ENCODE data around the gene PPP2R2C. TPM values are rescaled to one million over a fixed set of nuclear protein-coding genes. Genes with fewer than 3 reads are reported as not detected.

PPP2R2C gene
- total and polyA plus RNA-seq, 4 experiments from 2014 or later = not detected

GRCh38 chr4:6290256-6290655 is 182.2 kb downstream of the PPP2R2C start:
- intact Hi-C loops (cut with micrococcal nuclease) = no loop called here
- Mint-ChIP-seq H3K36me3 (peaks cover 11% of the 10 kb centered on the region in 2 donors), H3K4me1 (no peaks in the 10 kb centered on the region), H3K9me3 (no peaks in the 10 kb centered on the region), H3K27me3 (no peaks in the 10 kb centered on the region), H3K4me3 (no peak overlapping the region), H3K27ac (no peak overlapping the region)
- Histone ChIP-seq H3K9me3 (ENCODE audit: control insufficient read depth in 1 of 2, low read length in 2 of 2) (no peaks in the 10 kb centered on the region), H3K36me3 (ENCODE audit: insufficient read depth, low read length) (no peaks in the 10 kb centered on the region), H3K27me3 (ENCODE audit: insufficient read depth, low read length) (no peaks in the 10 kb centered on the region), H3K27ac (ENCODE audit: low read depth, low read length) (no peak overlapping the region), H3K4me1 (ENCODE audit: insufficient read depth, low read length) (no peaks in the 10 kb centered on the region), H3K4me3 (ENCODE audit: low read length in 2 of 2) (no peak overlapping the region)
- ChIA-PET POLR2A (ENCODE audit: partially characterized antibody) (no interaction called here), CTCF (ENCODE audit: partially characterized antibody) (no interaction called here)
- no peak for DNase-seq

GRCh38 chr4:6288871-6289270 is 183.5 kb downstream of the PPP2R2C start:
- H3K4me1 ChIP-seq (ENCODE audit: insufficient read depth, low read length) = no peaks in the 10 kb centered on the region
- peak overlapping the region in 1 of 7 donors; percentile 30 for H3K27ac Mint-ChIP-seq
- intact Hi-C loops (cut with micrococcal nuclease) = no loop called here
- ChIA-PET POLR2A (ENCODE audit: partially characterized antibody) (interaction anchor here (0.6 kb wide), 1 partner anchor 763 kb away, joined by 5 read pairs; no protein-coding TSS in a partner anchor), CTCF (ENCODE audit: partially characterized antibody) (no interaction called here)
- no peaks in the 10 kb centered on the region for H3K9me3 Mint-ChIP-seq
- H3K4me3 Mint-ChIP-seq = no peak overlapping the region
- H3K36me3 ChIP-seq (ENCODE audit: insufficient read depth, low read length) = no peaks in the 10 kb centered on the region
- no peaks in the 10 kb centered on the region for H3K9me3 ChIP-seq (ENCODE audit: control insufficient read depth in 1 of 2, low read length in 2 of 2)
- H3K27me3 Mint-ChIP-seq = no peaks in the 10 kb centered on the region
- no peaks in the 10 kb centered on the region for H3K27me3 ChIP-seq (ENCODE audit: insufficient read depth, low read length)
- H3K27ac ChIP-seq (ENCODE audit: low read depth, low read length) = no peak overlapping the region
- no peak overlapping the region for H3K4me3 ChIP-seq (ENCODE audit: low read length in 2 of 2)
- H3K36me3 Mint-ChIP-seq = peaks cover 6 to 7% of the 10 kb centered on the region in 2 donors
- H3K4me1 Mint-ChIP-seq = no peaks in the 10 kb centered on the region
- no peak for DNase-seq

GRCh38 chr4:6288342-6288741 is 184.1 kb downstream of the PPP2R2C start:
- intact Hi-C loops (cut with micrococcal nuclease) = no loop called here
- Histone ChIP-seq H3K4me3 (ENCODE audit: low read length in 2 of 2) (no peak overlapping the region), H3K9me3 (ENCODE audit: control insufficient read depth in 1 of 2, low read length in 2 of 2) (no peaks in the 10 kb centered on the region), H3K27ac (ENCODE audit: low read depth, low read length) (no peak overlapping the region), H3K27me3 (ENCODE audit: insufficient read depth, low read length) (no peaks in the 10 kb centered on the region), H3K36me3 (ENCODE audit: insufficient read depth, low read length) (no peaks in the 10 kb centered on the region), H3K4me1 (ENCODE audit: insufficient read depth, low read length) (no peaks in the 10 kb centered on the region)
- Mint-ChIP-seq H3K36me3 (peaks cover 6 to 7% of the 10 kb centered on the region in 2 donors), H3K4me3 (no peak overlapping the region), H3K27me3 (no peaks in the 10 kb centered on the region), H3K4me1 (no peaks in the 10 kb centered on the region), H3K27ac (no peak overlapping the region), H3K9me3 (no peaks in the 10 kb centered on the region)
- CTCF ChIA-PET (ENCODE audit: partially characterized antibody) = no interaction called here
- DNase-seq = no peak
- POLR2A ChIA-PET (ENCODE audit: partially characterized antibody) = interaction anchor here (0.6 kb wide), 1 partner anchor 763 kb away, joined by 5 read pairs; no protein-coding TSS in a partner anchor

- no peaks in the 10 kb centered on the region for H3K27me3 Mint-ChIP-seq
Measured at GRCh38 chr4:6287017-6287788, 185.2 kb downstream of the PPP2R2C start.

GRCh38 chr4:6283282-6283681 is 189.1 kb downstream of the PPP2R2C start:
- intact Hi-C loops (cut with micrococcal nuclease) = no loop called here
- no peaks in the 10 kb centered on the region for H3K27me3 Mint-ChIP-seq
- Histone ChIP-seq H3K27ac (ENCODE audit: low read depth, low read length) (no peak overlapping the region), H3K9me3 (ENCODE audit: control insufficient read depth in 1 of 2, low read length in 2 of 2) (no peaks in the 10 kb centered on the region), H3K36me3 (ENCODE audit: insufficient read depth, low read length) (no peaks in the 10 kb centered on the region), H3K27me3 (ENCODE audit: insufficient read depth, low read length) (no peaks in the 10 kb centered on the region), H3K4me1 (ENCODE audit: insufficient read depth, low read length) (peaks cover 8% of the 10 kb centered on the region), H3K4me3 (ENCODE audit: low read length in 2 of 2) (no peak overlapping the region)
- no peaks in the 10 kb centered on the region for H3K9me3 Mint-ChIP-seq
- H3K4me3 Mint-ChIP-seq = peak overlapping the region in 1 of 8 donors; percentile 41
- DNase-seq = no peak
- no peak overlapping the region for H3K27ac Mint-ChIP-seq
- CTCF ChIA-PET (ENCODE audit: partially characterized antibody) = no interaction called here
- peaks cover 1 to 5% of the 10 kb centered on the region in 2 donors for H3K36me3 Mint-ChIP-seq
- POLR2A ChIA-PET (ENCODE audit: partially characterized antibody) = no interaction called here
- peaks cover 4 to 12% (median 6%) of the 10 kb centered on the region in 4 donors for H3K4me1 Mint-ChIP-seq

More at GRCh38 chr4:6287017-6287788, 185.2 kb downstream of the PPP2R2C start:
- Histone ChIP-seq H3K36me3 (ENCODE audit: insufficient read depth, low read length) (no peaks in the 10 kb centered on the region), H3K4me3 (ENCODE audit: low read length in 2 of 2) (no peak overlapping the region), H3K9me3 (ENCODE audit: control insufficient read depth in 1 of 2, low read length in 2 of 2) (no peaks in the 10 kb centered on the region), H3K27ac (ENCODE audit: low read depth, low read length) (no peak overlapping the region), H3K27me3 (ENCODE audit: insufficient read depth, low read length) (no peaks in the 10 kb centered on the region), H3K4me1 (ENCODE audit: insufficient read depth, low read length) (no peaks in the 10 kb centered on the region)
- H3K4me3 Mint-ChIP-seq = no peak overlapping the region
- no peak for DNase-seq
- intact Hi-C loops (cut with micrococcal nuclease) = no loop called here
- no peaks in the 10 kb centered on the region for H3K4me1 Mint-ChIP-seq
- ChIA-PET CTCF (ENCODE audit: partially characterized antibody) (no interaction called here), POLR2A (ENCODE audit: partially characterized antibody) (no interaction called here)
- H3K27ac Mint-ChIP-seq = no peak overlapping the region
- no peaks in the 10 kb centered on the region for H3K9me3 Mint-ChIP-seq
- peaks cover 6 to 7% of the 10 kb centered on the region in 2 donors for H3K36me3 Mint-ChIP-seq

- Histone ChIP-seq H3K9me3 (ENCODE audit: control insufficient read depth in 1 of 2, low read length in 2 of 2) (no peaks in the 10 kb centered on the region), H3K4me1 (ENCODE audit: insufficient read depth, low read length) (peaks cover 14% of the 10 kb centered on the region), H3K27me3 (ENCODE audit: insufficient read depth, low read length) (no peaks in the 10 kb centered on the region), H3K27ac (ENCODE audit: low read depth, low read length) (no peak overlapping the region), H3K36me3 (ENCODE audit: insufficient read depth, low read length) (no peaks in the 10 kb centered on the region), H3K4me3 (ENCODE audit: low read length in 2 of 2) (no peak overlapping the region)
- Mint-ChIP-seq H3K27me3 (no peaks in the 10 kb centered on the region), H3K36me3 (peaks cover 1 to 3% of the 10 kb centered on the region in 2 donors), H3K4me3 (no peak overlapping the region), H3K4me1 (peaks cover 4 to 12% (median 7%) of the 10 kb centered on the region in 4 donors), H3K9me3 (no peaks in the 10 kb centered on the region), H3K27ac (no peak overlapping the region)
- intact Hi-C loops (cut with micrococcal nuclease) = no loop called here
- ChIA-PET POLR2A (ENCODE audit: partially characterized antibody) (no interaction called here), CTCF (ENCODE audit: partially characterized antibody) (interaction anchor here (0.6 kb wide), 1 partner anchor 22 kb away, joined by 4 read pairs; no protein-coding TSS in a partner anchor)
- no peak for DNase-seq
Measured at GRCh38 chr4:6282314-6282771, 190.1 kb downstream of the PPP2R2C start.

- Histone ChIP-seq H3K4me1 (ENCODE audit: insufficient read depth, low read length) (peaks cover 14% of the 10 kb centered on the region), H3K27me3 (ENCODE audit: insufficient read depth, low read length) (no peaks in the 10 kb centered on the region), H3K9me3 (ENCODE audit: control insufficient read depth in 1 of 2, low read length in 2 of 2) (no peaks in the 10 kb centered on the region), H3K36me3 (ENCODE audit: insufficient read depth, low read length) (no peaks in the 10 kb centered on the region), H3K4me3 (ENCODE audit: low read length in 2 of 2) (no peak overlapping the region), H3K27ac (ENCODE audit: low read depth, low read length) (no peak overlapping the region)
- CTCF ChIA-PET (ENCODE audit: partially characterized antibody) = interaction anchor here (0.6 to 2.0 kb wide), 2 partner anchors 22 to 50 kb away, joined by 4 to 5 read pairs; no protein-coding TSS in a partner anchor
- intact Hi-C loops (cut with micrococcal nuclease) = no loop called here
- no peak for DNase-seq
- POLR2A ChIA-PET (ENCODE audit: partially characterized antibody) = no interaction called here
- Mint-ChIP-seq H3K36me3 (peaks cover 0 to 3% of the 10 kb centered on the region in 2 donors), H3K4me1 (peaks cover 4 to 14% (median 9%) of the 10 kb centered on the region in 4 donors), H3K27me3 (no peaks in the 10 kb centered on the region), H3K4me3 (peak overlapping the region in 1 of 8 donors; percentile 14), H3K27ac (no peak overlapping the region), H3K9me3 (no peaks in the 10 kb centered on the region)
Measured at GRCh38 chr4:6281436-6282313, 190.7 kb downstream of the PPP2R2C start.
